LHCN-M2 (cell line): ENCODE measurements around the gene CASKIN2. TPM values are rescaled to one million over a fixed set of nuclear protein-coding genes. Genes with fewer than 3 reads are reported as not detected.
"Not testable (repeated sequence)": the region's sequence is repeated elsewhere in the genome, so short reads cannot be mapped to it uniquely, and the experiment has no call there.

Source experiments
- DNase-seq: peaks from one replicate; pipeline ENCODE4 v3.0.0-alpha.2; 2012; ENCODE audit warnings: low read depth
- total RNA-seq: library from RNA; depleted of rRNA; stranded (reverse); fragments of >200 nt; gene quantifications from 2 replicates; pipeline ENCODE4 v1.2.3, GENCODE V29; 2014

CASKIN2 gene
- total RNA-seq, 1 experiment from 2014 or later: 7.7 TPM

- DNase-seq: no peak
Measured at GRCh38 chr17:75523647-75524046, 8.3 kb upstream of the CASKIN2 start.

GRCh38 chr17:75521951-75522727, 6.8 kb upstream of the CASKIN2 start:
- no peak for DNase-seq

- DNase-seq: no peak
Measured at GRCh38 chr17:75521290-75521689, 6.0 kb upstream of the CASKIN2 start.

GRCh38 chr17:75520413-75520812, 5.1 kb upstream of the CASKIN2 start:
- not testable (repeated sequence) for DNase-seq

- no peak for DNase-seq
Measured at GRCh38 chr17:75518983-75519537, 3.7 kb upstream of the CASKIN2 start.

GRCh38 chr17:75518201-75518600, 2.9 kb upstream of the CASKIN2 start:
- no peak for DNase-seq

GRCh38 chr17:75517297-75517865, 2.0 kb upstream of the CASKIN2 start:
- DNase-seq: no peak

GRCh38 chr17:75516619-75517296, 1.4 kb upstream of the CASKIN2 start:
- peak; percentile 29 for DNase-seq

- DNase-seq: peak; percentile 86
Measured at GRCh38 chr17:75516255-75516618, 900 bp upstream of the CASKIN2 start, which contains the start of gene TSEN54. Gene TSEN54 (plus strand): TSS chr17:75516528. CDS start chr17:75516561, 33 bp downstream.

- no peak for DNase-seq
Measured at GRCh38 chr17:75514919-75515495, 330 bp downstream of the CASKIN2 start.

- no peak for DNase-seq
Measured at GRCh38 chr17:75514299-75514918, 928 bp downstream of the CASKIN2 start.

- DNase-seq: no peak
Measured at GRCh38 chr17:75513641-75514000, 1.7 kb downstream of the CASKIN2 start.

- DNase-seq: peak; percentile 26
Measured at GRCh38 chr17:75512926-75513640, 2.3 kb downstream of the CASKIN2 start.

GRCh38 chr17:75511610-75512575, 3.4 kb downstream of the CASKIN2 start:
- DNase-seq: no peak

- DNase-seq: no peak
Measured at GRCh38 chr17:75511270-75511609, 4.1 kb downstream of the CASKIN2 start.

- no peak for DNase-seq
Measured at GRCh38 chr17:75509528-75510258, 5.6 kb downstream of the CASKIN2 start.

- no peak for DNase-seq
Measured at GRCh38 chr17:75508931-75509361, 6.4 kb downstream of the CASKIN2 start.

GRCh38 chr17:75507733-75508719, 7.3 kb downstream of the CASKIN2 start:
- DNase-seq: no peak
